ENCODE results near the gene SMAD3. TPM values are rescaled to one million over a fixed set of nuclear protein-coding genes. Genes with fewer than 3 reads are reported as not detected.

The SMAD3 gene
- total RNA-seq, 4 donors from 2014 or later, result 25.3 to 54.2 (median 40.0) TPM

DNA sequence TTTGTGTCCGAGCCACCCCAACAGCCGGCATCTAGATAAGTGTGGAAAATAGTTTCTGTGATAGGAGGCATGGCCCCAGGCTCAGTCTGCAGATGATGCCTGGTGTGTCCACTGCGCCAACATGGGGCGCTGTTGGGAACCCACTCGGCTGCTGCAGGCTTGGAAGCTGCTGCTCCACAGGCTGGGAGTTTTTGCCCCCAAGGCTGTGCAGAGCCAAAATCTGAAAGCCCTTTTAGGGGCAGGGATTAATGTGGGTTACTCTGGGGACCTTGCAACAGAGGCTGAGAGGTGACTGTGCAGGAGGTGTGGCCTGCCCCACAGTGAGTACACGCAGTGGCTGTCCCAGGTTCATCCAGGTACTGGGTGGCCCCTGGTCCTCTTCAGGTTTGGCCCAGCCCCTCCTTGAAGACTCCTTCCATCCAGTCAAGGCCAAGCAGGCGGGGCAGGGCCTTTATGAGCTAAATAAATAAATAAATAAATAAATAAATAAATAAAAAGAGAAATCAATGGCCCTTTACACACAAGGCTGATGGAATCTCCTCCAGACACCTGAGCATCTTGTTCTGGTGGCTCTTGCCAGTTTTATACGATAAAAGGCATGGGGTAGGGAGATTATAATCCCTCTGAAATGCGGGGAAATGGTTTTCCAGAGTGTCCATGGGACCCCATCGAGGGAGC, 115.3 kb downstream of the SMAD3 start:
- TF ChIP-seq, protein P1, sequence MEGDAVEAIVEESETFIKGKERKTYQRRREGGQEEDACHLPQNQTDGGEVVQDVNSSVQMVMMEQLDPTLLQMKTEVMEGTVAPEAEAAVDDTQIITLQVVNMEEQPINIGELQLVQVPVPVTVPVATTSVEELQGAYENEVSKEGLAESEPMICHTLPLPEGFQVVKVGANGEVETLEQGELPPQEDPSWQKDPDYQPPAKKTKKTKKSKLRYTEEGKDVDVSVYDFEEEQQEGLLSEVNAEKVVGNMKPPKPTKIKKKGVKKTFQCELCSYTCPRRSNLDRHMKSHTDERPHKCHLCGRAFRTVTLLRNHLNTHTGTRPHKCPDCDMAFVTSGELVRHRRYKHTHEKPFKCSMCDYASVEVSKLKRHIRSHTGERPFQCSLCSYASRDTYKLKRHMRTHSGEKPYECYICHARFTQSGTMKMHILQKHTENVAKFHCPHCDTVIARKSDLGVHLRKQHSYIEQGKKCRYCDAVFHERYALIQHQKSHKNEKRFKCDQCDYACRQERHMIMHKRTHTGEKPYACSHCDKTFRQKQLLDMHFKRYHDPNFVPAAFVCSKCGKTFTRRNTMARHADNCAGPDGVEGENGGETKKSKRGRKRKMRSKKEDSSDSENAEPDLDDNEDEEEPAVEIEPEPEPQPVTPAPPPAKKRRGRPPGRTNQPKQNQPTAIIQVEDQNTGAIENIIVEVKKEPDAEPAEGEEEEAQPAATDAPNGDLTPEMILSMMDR (IDR thresholded peaks at IDR 0.05; ENCODE audit: low read depth), result no peak

DNA sequence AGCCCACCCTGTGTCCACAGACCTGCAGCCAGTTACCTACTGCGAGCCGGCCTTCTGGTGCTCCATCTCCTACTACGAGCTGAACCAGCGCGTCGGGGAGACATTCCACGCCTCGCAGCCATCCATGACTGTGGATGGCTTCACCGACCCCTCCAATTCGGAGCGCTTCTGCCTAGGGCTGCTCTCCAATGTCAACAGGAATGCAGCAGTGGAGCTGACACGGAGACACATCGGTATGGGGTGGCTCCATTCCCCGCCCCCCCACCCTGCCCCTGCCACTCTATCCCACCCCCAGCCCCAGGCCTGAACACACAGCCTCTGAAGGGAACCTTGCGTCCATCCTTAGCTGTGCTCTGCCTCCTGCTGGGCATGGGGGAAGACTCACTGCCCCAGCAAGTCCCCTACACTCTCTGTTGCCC, 115.8 kb downstream of the SMAD3 start:
- TF ChIP-seq, protein P1 (IDR thresholded peaks at IDR 0.05; ENCODE audit: low read depth), result no peak

DNA sequence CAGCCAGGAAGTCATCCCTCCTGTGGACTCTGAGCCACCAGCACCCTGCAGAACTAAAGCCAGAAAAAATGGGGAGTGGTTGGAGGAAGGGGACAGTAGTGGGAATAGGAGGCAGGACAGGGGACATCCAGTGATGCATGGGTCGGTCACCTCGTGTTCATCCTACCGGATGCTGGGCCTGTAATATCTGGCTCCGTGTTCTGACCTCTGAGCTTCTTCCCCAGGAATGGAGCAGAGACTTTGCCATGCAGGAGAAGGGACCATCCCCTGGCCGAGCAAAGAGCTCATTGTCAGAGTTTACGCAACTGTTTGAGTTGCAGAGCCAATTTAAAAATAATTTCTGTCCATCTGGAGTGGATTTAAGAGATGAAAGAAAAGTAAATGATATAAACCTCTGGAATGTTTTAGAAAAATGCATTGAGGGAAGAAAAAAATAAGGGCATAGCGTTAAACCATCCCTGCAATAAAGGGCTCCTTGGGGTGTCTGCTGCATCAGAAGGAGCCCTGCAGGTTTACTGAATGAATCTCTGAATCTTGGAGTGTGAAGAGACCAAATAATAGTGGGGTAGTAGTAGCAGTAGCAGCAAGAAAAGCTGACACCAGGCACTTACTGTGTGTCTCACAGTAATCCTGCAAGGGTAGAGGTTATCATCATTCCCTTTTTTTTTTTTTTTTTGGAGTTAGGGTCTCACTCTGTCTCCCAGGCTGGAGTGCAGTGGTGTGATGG, 118.2 kb downstream of the SMAD3 start:
- TF ChIP-seq, protein P1 (IDR thresholded peaks at IDR 0.05; ENCODE audit: low read depth), result no peak

DNA sequence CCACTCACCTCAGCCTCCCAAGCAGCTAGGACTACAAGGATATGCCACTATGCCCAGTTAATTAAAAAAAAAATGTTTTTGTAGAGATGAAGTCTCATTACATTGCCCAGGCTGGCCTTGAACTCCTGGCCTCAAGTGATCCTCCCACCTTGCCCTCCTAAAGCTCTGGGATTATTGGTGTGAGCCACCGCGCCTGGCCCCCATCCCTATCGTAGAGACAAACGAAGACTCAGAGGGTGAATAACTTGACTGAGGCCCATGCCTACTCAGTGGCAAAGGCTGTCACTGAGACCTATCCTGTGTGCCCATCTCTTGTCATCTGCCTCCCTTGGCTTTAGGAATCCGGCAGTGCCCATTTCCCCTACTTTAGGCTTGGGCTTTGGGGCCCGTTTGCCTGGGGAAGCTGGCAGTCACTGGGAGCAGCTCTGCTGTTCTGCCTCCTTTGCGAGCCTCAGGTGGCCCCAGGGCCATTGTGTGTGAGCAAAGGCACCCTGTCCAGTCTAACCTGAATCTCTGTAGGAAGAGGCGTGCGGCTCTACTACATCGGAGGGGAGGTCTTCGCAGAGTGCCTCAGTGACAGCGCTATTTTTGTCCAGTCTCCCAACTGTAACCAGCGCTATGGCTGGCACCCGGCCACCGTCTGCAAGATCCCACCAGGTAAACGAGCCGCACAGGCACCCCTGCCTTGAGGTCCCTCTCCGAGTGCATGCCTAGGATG, 119.0 kb downstream of the SMAD3 start:
- TF ChIP-seq, protein P1 (IDR thresholded peaks at IDR 0.05; ENCODE audit: low read depth), result no peak

DNA sequence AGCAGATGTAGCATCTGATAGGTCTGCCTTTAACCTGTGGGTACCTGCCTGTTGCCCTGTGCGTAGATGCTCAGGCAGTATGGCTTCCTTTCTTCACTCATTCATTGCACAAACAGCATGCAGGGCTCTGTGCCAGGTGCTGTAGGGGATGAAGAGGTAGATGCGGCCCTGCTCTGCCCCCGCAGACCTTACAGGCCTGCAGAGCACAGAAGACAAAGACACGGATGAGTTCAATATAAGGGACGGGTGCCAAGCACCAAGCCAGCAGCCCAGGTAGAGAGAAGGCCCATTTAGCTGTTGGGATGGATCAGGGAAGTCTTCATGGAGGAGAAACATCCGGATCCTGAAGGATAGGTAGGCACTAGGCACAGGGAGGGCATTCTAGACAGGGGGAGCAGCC, 119.6 kb downstream of the SMAD3 start:
- TF ChIP-seq, protein P1 (IDR thresholded peaks at IDR 0.05; ENCODE audit: low read depth), result no peak

DNA sequence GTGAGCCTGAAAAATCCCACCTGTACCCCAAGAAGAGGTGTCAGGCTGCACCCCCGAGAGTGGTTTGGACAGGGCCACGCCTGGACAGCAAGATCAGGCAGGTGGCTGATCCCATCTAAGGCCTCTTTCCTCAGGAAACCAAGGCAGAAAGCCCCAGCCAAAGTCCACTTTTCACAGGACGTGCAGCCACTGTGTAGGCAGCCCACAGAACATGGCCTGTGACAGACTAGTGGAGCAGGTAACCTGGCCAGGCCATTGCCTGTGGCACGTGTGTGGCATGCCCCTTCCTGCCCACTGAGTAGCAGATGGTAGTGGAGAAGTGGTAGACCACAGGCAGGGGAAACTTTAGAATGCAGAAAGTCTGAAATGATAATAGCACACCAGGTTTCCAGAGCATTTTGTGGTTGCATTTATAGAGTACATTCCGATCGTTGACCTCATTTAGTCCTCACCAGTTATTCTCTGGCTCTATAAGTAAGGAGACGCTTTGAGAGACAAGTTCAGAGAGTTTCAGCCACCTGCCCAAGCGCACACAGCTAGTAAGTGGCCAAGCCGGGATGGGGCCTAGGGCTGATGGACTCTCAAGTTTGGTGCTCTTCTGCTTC, 120.3 kb downstream of the SMAD3 start:
- TF ChIP-seq, protein P1 (IDR thresholded peaks at IDR 0.05; ENCODE audit: low read depth), result no peak

Measured in subcutaneous adipose tissue (tissue), 4 donors.